Hepatocyte (in vitro differentiated cells): ENCODE data around the gene MAP7D3. TPM values are rescaled to one million over a fixed set of nuclear protein-coding genes. Genes with fewer than 3 reads are reported as not detected.

Experiments used
- DNase-seq: peaks from one replicate; pipeline ENCODE4 v3.0.0-alpha.2; 2016; ENCODE audit warnings: low spot score
- H2AFZ ChIP-seq: fragments of 200-600 bp; sonication (generic); 2 replicates; pipeline ENCODE4 v1.6.0; 2016; ENCODE audit warnings: antibody characterized with exemption, mild to moderate bottlenecking
- H3K27ac ChIP-seq: fragments of 200-600 bp; sonication (generic); 2 replicates; pipeline ENCODE4 v1.5.1; 2016; ENCODE audit warnings: mild to moderate bottlenecking
- H3K27me3 ChIP-seq: fragments of 200-600 bp; sonication (generic); 2 replicates; pipeline ENCODE4 v1.6.1; 2016
- H3K36me3 ChIP-seq: fragments of 200-600 bp; sonication (generic); replicated peaks from 2 replicates; pipeline ENCODE4 v1.5.1; 2016; ENCODE audit warnings: low read depth; ENCODE audit not compliant: insufficient read depth
- H3K4me1 ChIP-seq: fragments of 200-600 bp; sonication (generic); 2 replicates; pipeline ENCODE4 v1.5.1; 2016; ENCODE audit warnings: mild to moderate bottlenecking, moderate library complexity; ENCODE audit not compliant: insufficient read depth
- H3K4me2 ChIP-seq: fragments of 200-600 bp; sonication (generic); 2 replicates; pipeline ENCODE4 v1.6.0; 2016
- H3K4me3 ChIP-seq: fragments of 200-600 bp; sonication (generic); 2 replicates; pipeline ENCODE4 v1.5.1; 2016; ENCODE audit warnings: mild to moderate bottlenecking
- H3K79me2 ChIP-seq: fragments of 200-600 bp; sonication (generic); 2 replicates; pipeline ENCODE4 v1.6.0; 2017; ENCODE audit warnings: mild to moderate bottlenecking
- H3K9me2 ChIP-seq: fragments of 200-600 bp; sonication (generic); replicated peaks from 2 replicates; pipeline ENCODE4 v1.6.0; 2017; ENCODE audit warnings: mild to moderate bottlenecking; ENCODE audit not compliant: insufficient read depth
- H3K9me3 ChIP-seq: fragments of 200-600 bp; sonication (generic); 2 replicates; pipeline ENCODE4 v1.5.1; 2016; ENCODE audit warnings: low read depth, mild to moderate bottlenecking
- H4K20me1 ChIP-seq: fragments of 200-600 bp; sonication (generic); 2 replicates; pipeline ENCODE4 v1.6.0; 2016; ENCODE audit warnings: mild to moderate bottlenecking; ENCODE audit not compliant: insufficient read depth, poor library complexity, severe bottlenecking
- CTCF ChIP-seq: fragments of 200-600 bp; sonication (generic); IDR thresholded peaks from 2 replicates; pipeline ENCODE4 v1.5.1; 2016; ENCODE audit warnings: antibody characterized with exemption, mild to moderate bottlenecking; ENCODE audit not compliant: poor library complexity
- EZH2 ChIP-seq: fragments of 200-600 bp; sonication (generic); IDR thresholded peaks from 2 replicates; pipeline ENCODE4 v1.6.1; 2016; ENCODE audit warnings: antibody characterized with exemption, mild to moderate bottlenecking, borderline replicate concordance
- EZH2phosphoT487 ChIP-seq: fragments of 200-600 bp; sonication (generic); IDR thresholded peaks from one replicate; pipeline ENCODE4 v1.6.1; 2018; ENCODE audit warnings: antibody characterized with exemption, mild to moderate bottlenecking, low read depth, moderate library complexity; ENCODE audit not compliant: unreplicated experiment, severe bottlenecking
- WGBS: methylation state at CpG from one replicate; pipeline ENCODE4 v1.1.6; 2016; ENCODE audit warnings: low lambda C conversion rate; ENCODE audit errors: missing lambda C conversion rate; 5-methylcytosine and 5-hydroxymethylcytosine counted together
- polyA plus RNA-seq: library from polyadenylated mRNA; unstranded; fragments of >200 nt; fragmentation: Nextera tagmentation; extraction: Ambion mirVana; gene quantifications from 2 replicates; pipeline ENCODE4 v1.2.1, GENCODE V29; 2016
- total RNA-seq: library from RNA; depleted of rRNA; stranded (reverse); fragments of >200 nt; gene quantifications from 2 replicates; pipeline ENCODE4 v1.2.3, GENCODE V29; 2014

The MAP7D3 gene
- total and polyA plus RNA-seq, 2 experiments from 2014 or later = 3.9 to 6.8 TPM

GRCh38 chrX:136210243-136210642, 41.0 kb downstream of the MAP7D3 start:
- Histone ChIP-seq H2AFZ (no peak overlapping the region), H4K20me1 (no peaks in the 10 kb centered on the region), H3K27me3 (no peaks in the 10 kb centered on the region), H3K9me3 (no peaks in the 10 kb centered on the region), H3K9me2 (no peaks in the 10 kb centered on the region), H3K4me3 (no peak overlapping the region), H3K79me2 (no peaks in the 10 kb centered on the region), H3K27ac (no peak overlapping the region), H3K36me3 (no peaks in the 10 kb centered on the region), H3K4me2 (no peak overlapping the region), H3K4me1 (no peaks in the 10 kb centered on the region)
- TF ChIP-seq EZH2 (no peak), EZH2phosphoT487 (no peak), CTCF (no peak)
- WGBS = 82% methylated on average over 7 of the region's 7 CpGs
- no peak for DNase-seq

- 79% methylated on average over 9 of the region's 9 CpGs for WGBS
- H3K27ac ChIP-seq = no peak overlapping the region
- TF ChIP-seq CTCF = no peak
- TF ChIP-seq EZH2phosphoT487 = no peak
- no peak for TF ChIP-seq EZH2
Observed at GRCh38 chrX:136209751-136210150, 41.4 kb downstream of the MAP7D3 start.

GRCh38 chrX:136209016-136209738, 42.0 kb downstream of the MAP7D3 start:
- no peaks in the 10 kb centered on the region for H3K27me3 ChIP-seq
- 75% methylated on average over 27 of the region's 28 CpGs for WGBS
- DNase-seq = peak; percentile 34

More at GRCh38 chrX:136209751-136210150, 41.4 kb downstream of the MAP7D3 start:
- H3K4me1 ChIP-seq = no peaks in the 10 kb centered on the region
- no peaks in the 10 kb centered on the region for H4K20me1 ChIP-seq
- H3K27me3 ChIP-seq = no peaks in the 10 kb centered on the region
- no peak overlapping the region for H2AFZ ChIP-seq
- H3K9me3 ChIP-seq = no peaks in the 10 kb centered on the region
- H3K79me2 ChIP-seq = no peaks in the 10 kb centered on the region
- DNase-seq = no peak
- H3K36me3 ChIP-seq = no peaks in the 10 kb centered on the region
- no peak overlapping the region for H3K4me3 ChIP-seq
- no peaks in the 10 kb centered on the region for H3K9me2 ChIP-seq
- no peak overlapping the region for H3K4me2 ChIP-seq

More at GRCh38 chrX:136209016-136209738, 42.0 kb downstream of the MAP7D3 start:
- Histone ChIP-seq H2AFZ (no peak overlapping the region), H3K4me2 (no peak overlapping the region), H3K79me2 (no peaks in the 10 kb centered on the region), H3K36me3 (no peaks in the 10 kb centered on the region), H3K27ac (no peak overlapping the region), H3K9me2 (no peaks in the 10 kb centered on the region), H4K20me1 (no peaks in the 10 kb centered on the region), H3K4me1 (no peaks in the 10 kb centered on the region), H3K4me3 (no peak overlapping the region), H3K9me3 (no peaks in the 10 kb centered on the region)
- TF ChIP-seq CTCF (peak; percentile 38), EZH2 (no peak)
